COLO668 (cell line): Measurements from ENCODE around the gene ZNF446.
"Not testable (repeated sequence)": the region's sequence is repeated elsewhere in the genome, so short reads cannot be mapped to it uniquely, and the experiment has no call there.

Experiments
- DNase-seq: peaks from one replicate; lab custom pipeline; 2025; ENCODE audit not compliant: unreplicated experiment; lab: John Stamatoyannopoulos, UW

The ZNF446 gene

DNA sequence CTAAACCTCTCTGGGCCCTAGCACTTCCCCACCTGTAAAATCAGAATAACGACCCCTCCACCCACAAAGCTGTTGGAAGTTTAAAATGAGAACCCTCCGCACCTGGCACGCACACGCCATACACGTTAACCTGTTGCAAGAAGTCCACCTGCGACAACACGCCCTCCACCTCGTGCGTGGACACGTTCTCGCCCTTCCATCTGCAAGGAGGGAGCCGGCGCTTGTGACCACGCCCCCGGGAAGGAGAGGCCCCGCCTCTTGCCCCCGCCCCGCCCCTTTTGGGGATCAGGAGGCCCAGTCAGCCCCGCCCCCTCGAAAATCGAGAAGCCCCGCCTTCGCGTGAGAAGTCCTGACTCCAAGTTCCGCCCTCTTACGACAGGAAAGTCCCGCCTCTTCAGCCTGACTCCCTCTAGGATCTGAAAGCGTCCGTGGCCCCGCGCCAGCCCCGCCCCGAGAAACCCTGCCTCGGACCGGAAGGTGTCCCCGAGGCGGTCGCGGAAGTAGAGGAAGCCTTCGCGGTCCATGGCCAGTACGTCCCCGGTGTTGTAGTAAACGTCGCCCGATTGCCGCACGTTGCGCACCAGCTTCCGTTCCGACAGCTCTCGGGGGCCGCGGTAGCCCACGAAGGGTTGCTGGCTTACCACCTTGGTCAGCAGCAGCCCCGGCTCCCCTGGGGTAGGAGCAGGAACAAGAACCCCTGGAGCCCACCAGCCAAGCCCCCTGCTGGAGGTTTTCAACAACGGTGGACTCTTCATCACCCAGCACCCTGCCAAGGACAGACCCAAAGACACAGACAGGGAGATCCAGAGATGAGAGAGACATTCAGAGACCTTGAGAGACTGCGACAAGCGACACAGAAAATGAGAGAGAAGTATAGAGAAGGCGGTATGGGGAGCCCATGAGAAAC, 23.1 kb downstream of the ZNF446 start:
- peak; percentile 98 for DNase-seq

DNA sequence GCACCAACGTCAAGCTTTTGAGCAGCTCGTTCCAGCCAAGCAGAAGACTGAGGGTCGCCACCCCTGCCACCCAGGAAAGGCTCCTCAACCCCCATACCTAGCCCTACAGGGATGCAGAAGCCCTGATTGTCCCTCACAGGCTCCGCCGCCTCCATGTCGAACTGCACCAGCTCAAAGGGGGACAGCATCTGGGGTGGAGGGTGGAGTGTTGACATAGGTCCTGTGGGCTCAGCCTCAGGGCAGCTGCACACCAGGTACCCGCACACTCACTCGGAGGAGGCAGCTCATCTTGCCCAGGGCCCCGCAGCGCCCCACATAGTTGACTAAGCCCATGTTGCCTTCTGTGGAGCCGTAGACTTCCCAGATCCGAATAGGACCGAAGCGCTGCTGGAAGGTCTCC, 24.1 kb downstream of the ZNF446 start:
- no peak for DNase-seq

DNA sequence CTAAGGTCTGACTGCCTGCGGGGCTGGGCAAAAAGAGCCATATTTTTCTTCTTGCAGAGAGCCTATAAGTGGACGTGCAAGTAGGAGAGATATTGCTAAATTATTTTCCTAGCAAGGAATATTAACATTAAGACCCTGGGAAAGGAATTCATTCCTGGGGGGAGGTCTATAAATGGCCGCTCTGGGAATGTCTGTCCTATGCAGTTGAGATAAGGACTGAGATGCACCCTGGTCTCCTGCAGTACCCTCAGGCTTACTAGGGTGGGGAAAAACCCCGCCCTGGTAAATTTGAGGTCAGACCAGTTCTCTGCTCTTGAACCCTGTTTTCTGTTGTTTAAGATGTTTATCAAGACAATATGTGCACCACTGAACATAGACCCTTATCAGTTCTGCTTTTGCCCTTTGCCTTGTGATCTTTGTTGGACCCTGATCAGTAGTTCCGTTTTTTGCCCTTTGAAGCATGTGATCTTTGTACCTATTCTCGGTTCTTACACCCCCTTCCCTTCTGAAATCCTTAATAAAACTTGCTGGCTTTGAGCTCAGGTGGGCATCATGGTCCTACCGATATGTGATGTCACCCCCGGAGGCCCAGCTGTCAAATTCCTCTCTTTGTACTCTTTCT, 31.6 kb downstream of the ZNF446 start:
- DNase-seq: not testable (repeated sequence)

DNA sequence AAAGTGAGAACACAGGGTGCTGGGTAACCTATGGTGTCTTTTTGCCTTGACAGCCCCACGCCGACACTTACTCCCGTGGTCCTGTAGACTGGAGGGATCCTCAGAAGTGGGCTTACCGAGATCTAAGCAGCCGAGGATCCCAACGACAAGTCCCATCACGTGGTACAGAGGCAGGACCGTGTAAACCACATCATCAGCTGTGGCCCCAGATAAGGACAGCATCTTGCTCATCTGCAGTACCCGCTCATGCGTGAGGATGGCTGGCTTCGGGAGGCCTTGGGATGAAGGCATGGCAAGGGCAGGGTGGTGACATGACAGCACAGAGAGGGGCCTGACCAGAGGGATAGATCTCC, 33.6 kb downstream of the ZNF446 start:
- DNase-seq: no peak

DNA sequence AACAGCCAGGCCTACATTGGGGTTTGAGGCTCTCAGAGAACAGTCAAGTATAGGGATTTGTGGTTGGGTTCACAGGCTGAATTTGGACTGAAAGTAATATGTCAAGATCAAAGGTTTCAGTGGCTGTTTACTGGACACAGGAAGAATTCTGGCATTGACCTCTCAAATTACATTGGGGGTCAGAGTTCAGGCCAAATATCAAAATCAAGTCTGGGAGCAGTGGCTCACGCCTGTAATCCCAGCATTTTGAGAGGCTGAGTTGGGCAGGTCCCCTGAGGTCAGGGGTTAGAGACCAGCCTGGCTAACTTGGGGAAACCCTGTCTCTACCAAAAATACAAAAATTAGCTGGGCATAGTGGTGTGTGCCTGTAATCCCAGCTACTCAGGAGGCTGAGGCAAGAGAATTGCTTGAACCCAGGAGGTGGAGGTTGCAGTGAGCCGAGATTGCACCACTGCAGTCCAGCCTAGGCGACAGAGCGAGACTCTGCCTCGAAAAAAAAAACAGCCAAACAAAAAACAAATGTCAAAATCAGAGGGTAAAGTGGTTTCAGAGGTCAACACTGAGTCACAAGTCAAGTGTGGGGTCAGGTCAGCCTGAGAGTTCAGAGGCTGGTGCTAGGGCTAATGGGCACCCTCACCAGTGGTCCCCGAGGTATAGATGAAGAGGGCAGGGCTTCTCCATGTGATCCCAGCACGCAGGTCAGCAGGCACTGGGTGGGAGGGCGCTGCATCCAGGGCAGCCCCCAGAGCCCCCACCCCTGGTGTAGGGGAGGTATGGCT, 34.1 kb downstream of the ZNF446 start:
- no peak for DNase-seq

DNA sequence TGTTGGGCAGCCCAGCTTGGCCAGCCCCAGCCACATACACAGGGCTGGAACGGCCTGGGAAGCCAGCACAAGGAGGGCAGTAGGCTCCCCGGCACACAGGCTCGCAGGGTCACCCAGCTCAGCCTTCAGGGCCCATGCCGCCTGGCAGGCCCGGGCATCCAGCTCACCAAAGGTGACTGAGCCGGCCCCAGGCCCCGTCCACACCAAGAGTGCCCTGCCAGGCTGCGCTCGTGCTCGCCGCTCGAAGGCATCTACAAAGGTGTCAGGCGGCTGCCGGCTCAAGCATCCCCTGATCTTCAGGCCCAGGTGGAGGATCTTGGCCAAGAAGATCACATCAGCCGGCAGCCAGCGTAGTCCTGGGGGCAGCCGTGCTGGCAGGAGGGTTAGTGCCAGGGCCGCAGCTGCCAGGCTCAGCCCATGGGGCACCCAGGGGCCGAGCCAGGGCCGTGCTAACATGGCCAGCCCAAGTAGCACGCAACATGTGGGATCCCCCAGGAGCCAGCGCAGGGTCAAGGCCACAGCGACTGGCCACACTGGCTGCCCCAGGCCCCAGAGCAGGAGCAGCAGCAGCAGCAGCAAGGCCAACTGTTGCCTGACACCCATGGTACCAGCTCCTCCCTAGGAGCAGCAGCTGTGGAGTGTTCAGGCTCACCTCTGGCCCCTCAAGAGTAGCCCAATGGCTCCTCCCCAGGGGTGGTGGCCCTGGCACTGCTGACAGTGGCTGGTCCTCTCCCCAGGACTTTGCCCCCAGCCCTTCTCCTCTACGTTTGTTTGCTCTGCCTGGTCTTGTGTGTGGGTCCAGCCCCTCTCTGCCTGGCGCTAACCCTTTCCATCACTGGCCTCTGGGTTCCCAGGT, 35.4 kb downstream of the ZNF446 start, which contains the start of gene SLC27A5:
SLC27A5 (minus strand) TSS at position 640 of the 856 bp plus-strand sequence; CDS start at position 603, 37 bp downstream.
- DNase-seq: peak; percentile 12

DNA sequence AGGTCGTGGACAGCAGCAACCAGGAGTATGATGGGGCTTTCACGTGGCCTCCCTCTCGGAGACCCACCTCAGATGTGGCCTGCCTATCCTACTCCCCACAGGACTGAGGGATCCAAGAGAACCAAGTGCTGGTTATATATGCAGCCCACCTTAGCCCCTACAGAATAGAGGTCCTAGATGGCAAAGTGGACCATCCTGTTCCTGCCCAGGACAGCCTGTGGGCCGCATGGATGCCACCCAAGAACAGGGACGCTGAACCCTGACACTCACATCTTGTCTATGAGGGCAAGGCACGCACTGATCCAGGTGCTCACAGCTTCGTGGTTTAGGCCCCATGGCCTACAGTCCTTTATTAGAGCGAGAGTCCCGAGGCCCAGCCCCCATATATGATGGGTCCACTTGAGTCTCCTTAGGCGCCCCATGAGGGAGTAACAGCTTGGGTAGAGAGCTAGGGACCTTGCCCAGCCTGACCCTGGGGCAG, 37.1 kb downstream of the ZNF446 start:
- DNase-seq: no peak

DNA sequence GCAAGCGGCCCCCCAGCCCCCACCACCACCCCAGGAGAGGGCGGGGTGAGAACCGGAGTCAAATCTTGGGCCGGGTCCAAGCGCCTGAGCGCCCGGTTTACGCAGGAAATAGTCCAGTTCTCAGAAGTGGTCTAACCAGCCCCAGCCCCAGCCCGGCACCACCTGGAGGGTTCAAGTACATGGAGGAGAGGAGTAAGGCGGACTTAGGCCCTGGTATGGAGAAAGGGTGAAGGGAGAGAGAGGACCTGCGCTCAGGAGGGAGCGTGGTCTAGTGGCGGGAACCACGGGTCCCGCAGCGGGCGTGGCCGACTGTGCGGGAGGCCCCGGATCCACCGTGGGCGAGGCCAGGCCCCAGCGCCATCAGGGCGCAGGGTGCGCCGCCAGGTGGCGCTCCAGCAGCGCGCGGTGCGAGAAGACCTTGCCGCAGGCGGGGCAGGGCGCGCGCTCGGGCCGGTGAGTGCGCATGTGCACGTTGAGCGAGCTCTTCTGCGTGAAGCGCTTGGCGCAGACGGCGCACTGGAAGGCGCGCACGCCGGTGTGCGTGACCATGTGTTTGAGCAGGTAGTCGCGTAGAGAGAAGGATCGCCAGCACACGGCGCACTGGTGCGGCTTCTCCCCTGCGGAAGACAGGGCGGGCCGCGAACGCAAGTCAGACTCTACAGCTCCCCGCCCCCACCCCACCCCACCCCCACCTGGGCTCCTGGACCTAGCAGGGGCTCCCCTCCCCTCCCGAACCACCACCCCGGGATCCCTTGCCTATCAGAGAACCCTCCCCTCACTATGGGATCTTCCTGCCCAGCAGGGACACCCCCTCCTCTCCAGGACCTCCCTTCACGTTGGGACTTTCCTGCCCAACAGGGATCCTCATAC, 37.8 kb downstream of the ZNF446 start:
- peak; percentile 95 for DNase-seq

DNA sequence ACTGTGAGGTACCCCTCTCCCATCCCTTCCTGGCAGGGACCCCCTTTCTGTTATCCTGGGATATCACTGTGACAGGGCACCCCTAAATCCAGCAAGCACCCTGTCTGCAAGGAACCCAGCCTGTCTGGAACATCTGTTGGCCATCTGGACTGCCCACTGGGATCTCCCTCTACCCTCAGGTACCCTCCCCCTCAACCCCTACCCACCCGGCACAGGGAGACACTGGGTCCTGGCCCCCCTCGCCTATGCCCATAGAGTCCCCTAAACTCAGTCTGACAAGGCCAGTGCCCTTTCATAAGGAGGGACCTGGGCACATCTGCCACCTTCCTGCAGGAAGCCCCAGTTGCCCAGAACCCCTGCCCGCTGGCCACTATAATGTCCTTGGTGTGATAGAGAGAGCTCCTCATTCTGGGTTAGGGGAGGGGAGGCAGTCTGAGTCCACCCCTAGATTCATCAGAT, 38.4 kb downstream of the ZNF446 start:
- DNase-seq: no peak

DNA sequence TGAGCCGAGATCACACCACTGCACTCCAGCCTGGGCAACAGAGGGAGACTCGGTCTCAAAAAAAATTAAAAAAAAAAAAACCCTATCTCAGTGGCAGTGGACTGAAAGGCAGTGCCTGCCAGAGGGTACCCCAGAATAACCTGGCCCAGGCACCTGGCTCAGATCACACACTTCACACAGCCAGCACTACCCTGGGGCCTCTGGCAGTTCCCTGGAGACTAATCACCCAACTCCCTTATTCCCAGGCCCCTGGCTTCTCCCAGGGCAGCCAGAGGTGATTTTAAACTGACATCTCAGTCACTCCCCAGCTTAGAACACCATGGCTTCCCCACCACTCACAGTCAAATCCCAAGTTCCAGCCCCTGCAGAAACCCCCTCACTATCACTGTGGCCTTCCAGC, 39.1 kb downstream of the ZNF446 start:
- DNase-seq: no peak

DNA sequence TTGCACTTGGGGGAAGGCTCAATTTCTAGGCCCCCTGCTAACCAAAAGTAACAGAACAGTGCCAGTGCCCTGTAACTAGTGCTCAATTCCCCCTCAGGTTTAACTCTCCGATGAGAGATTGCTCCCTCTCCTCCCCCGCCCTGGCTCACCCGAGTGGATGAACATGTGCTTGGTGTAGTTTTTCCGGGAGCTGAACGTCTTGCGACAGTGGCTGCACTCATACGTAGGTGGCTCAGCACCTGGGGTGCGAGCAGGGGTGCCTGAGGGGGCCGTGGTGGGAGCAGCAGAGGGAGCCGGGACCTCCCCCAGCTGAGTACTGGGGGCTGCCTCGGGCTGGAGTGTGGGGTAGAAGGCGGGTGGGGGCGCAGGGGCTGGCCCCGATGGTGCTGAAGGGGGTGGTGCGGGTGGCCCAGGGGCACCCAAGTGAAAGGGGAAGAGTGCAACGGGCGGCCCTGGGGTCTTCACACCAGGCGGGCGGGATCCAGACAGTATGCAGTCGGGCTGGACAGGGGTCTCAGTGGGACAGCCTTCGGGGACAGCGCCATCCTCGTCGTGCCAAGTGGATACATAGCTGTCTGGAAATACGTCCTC, 40.2 kb downstream of the ZNF446 start:
- DNase-seq: no peak

DNA sequence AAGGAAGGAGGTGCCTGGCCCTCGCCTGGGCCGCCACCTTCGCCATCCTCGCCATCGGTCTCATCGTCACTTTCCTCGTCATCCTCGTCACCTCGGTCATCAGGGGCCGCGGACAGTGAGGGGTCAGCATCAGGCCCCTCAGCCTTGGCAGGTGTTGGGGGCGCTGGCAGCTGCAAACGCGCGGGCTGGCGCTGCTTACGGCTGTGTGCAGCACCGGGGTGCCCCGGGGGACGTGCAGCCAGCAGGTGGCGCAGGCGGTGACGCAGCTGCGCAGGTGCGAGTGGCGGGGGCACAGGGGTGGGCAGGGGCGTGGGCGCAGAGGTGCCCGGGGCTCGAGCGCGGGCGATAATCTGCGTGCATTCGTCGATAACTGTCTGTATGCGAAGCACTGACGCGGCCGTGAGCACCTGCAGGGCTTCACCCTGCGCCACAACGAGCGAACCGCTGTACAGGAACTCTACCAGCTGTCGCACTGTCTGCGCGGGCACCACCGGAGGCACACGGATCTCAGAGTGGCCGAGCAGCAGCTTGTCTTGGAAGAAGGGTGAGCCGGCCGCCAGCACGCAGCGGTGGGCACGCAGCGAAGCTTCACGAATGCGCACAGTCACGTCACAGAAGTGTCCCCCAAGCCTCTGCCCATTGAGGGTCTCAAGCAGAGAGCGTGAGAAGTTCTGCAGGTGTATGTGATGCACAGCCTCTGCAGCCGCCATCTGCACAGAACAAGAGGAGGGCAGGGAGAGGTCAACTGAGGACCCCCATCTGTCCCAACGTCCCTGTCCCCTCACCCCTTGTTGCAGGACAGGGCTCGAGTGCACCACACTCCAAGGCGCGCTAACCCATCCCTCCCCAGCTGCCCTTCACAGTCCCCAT, 41.0 kb downstream of the ZNF446 start:
- no peak for DNase-seq

DNA sequence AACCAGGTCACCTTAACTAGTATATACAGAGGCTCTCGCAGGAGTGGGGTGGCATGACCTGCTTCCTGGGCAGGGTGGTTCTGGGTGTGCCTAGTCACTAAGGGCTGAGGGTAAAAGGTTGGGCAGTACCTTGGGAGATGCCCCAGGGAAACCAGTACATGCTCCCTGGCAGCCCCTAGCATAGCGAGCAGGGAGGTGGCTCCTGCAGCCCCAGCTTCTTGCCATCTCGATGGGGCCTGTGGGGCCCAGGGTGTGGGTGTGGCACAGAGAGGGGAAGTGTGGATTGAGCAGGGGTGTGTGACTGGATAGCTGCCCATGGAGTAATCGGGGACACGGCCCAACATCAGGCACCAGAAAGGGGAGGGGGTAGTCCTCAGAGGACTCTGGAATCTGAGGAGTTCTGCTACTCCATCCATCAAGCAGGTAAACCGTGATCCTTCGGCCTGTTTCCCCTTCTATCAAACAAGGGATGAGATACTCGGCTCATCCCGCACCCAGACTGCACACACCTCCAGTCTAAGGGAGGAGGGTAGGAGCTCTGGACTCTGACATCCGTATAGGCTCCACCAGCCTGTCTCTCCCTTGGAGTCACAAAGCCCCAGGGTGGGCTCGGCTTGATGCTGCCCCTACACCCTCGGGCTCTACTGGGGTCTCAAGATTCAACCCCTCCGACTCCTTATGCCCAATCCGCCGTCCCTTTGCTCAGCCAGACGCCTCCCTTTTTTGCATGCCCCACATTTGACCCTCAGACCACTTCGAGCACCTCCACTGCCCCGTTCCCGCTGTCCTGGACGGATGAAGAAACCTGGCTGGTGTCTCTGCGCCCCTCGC, 42.3 kb downstream of the ZNF446 start:
- DNase-seq: no peak

DNA sequence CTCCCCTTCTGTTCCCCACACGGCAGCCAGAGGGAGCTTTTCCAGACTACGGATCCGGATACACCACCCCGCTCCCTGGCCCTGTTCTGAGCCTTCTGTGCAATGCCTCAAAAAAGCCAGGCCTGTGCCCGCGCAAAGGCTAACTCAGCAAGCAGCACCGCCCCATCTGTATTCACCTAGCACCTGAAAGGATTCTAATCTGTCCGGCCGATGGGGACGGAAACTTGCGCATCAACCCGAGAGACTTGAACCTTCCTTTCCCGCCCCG, 42.9 kb downstream of the ZNF446 start:
- peak; percentile 74 for DNase-seq

DNA sequence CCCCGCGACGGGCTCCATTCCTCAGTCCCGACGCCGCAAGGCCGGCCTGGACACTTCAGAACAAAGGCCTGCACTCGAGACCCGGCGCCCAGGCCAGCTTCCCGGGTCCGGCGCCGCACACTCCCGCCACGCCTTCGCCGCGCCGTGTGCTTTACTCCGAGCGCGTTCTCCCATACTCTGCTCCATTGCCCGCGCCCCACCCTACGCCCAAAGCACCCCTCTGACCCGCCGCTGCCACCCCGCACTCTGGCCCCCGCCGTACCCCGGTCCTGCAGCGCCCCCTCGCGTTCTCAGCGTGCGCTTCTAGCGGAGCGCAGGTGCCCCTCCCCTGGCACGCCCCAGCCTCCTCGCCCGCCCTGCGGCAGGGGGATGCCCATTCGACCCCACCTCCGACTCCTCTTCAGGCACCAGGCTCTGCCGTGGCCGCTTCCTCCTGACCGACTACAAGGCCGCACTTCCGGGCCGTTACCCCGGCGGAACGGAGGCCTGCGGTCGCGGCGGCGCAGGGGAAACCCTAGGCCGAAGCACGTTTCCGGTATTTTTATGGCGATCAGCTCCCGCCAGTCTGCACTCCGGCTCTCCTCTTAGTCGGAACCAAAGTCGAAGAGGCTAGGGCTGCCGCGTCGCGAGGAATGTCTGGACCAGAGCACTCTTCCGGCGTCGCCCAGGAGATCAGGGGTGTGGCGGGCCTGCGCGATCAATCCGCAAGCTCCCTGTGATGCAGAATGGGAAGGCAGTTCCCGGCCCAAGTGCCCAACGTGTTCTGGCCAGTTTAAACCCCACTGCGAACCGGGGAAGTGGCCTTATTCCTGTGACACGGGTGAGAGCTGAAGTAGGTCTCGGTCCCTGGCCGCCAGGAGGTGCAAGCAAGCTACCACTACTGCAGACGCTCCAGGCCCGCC, 43.5 kb downstream of the ZNF446 start, which contains the start of gene ZBTB45:
ZBTB45 (minus strand) TSS at position 456 of the 902 bp plus-strand sequence. CDS start 2,137 bp downstream, outside the sequence.
- DNase-seq: peak; percentile 94

DNA sequence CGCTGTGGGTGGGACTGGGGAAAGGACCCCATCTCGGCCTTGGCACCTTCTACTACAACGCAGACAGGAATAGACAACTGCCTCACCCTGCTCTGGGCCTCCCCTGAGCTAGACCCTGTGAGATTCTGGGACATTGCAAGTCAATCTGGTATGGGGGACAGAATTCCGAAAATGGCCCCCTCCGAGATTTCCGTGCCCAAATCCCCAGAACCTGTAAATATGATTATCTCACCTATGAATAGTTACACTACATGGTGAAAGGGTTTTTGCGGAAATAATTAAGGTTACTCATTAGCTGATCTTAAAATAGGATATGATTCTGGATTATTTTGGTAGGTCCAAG, 44.1 kb downstream of the ZNF446 start:
- DNase-seq: no peak

DNA sequence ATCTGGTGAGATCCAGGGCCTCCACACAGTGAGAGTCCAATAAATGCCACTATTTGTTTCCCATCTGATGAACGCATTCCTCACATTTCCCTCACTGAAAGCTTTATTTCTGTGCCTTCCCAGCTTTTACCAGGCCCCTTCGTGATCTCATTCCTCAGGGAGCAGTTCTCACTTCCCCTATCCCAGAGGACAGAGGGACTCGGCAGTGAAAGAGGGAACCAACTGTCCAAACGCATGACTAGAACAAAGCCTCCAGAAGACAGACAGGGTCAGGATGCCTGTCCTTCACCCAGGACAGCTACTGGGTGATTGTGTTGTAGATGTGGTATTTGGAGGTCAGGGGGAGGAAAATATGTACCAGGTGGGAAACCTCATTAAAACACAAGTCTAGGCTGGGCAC, 45.5 kb downstream of the ZNF446 start:
- no peak for DNase-seq
